ENCODE data around the gene OIP5.

DNA sequence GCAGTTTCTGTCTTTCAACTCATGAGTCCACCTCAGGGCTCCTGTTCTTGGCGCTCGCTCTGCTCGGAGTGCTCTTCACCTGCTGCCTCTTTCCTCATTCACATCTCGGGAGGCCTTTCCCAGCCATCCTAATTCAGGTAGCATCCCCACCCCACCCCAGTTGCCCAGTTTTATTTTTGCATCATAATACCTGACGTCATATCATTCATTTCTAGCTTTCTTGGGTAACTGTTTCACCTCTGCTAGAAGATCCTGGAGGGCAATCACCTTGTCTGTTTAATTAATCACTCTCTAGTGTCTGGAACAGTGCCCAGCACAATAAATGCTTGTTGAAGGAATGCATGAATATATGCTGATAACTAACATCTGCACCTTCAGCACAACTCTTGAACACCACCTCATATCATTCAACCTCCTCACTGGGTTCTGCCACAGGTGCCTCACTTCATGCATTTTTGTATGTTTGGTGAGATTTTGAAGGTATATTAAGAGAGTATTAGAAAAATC is 7.9 kb upstream of the OIP5 start:
- TF ChIP-seq EZH2phosphoT487 (IDR thresholded peaks at IDR 0.05; ENCODE audit: borderline replicate concordance, low read length): no peak
- no peak for TF ChIP-seq CTCF (IDR thresholded peaks at IDR 0.05; ENCODE audit: low read depth, low read length, poor library complexity, severe bottlenecking)
